Fibroblast of skin of back (primary cell): ENCODE results near the gene EVC2.
"Not testable (repeated sequence)": the region's sequence is repeated elsewhere in the genome, so short reads cannot be mapped to it uniquely, and the experiment has no call there.

Source experiments
- DNase-seq: peaks from one replicate; pipeline ENCODE4 v3.0.0-alpha.2; 2013

Gene EVC2

GRCh38 chr4:5746829-5747737 is 38.7 kb upstream of the EVC2 start:
- DNase-seq = peak; percentile 79

DNA sequence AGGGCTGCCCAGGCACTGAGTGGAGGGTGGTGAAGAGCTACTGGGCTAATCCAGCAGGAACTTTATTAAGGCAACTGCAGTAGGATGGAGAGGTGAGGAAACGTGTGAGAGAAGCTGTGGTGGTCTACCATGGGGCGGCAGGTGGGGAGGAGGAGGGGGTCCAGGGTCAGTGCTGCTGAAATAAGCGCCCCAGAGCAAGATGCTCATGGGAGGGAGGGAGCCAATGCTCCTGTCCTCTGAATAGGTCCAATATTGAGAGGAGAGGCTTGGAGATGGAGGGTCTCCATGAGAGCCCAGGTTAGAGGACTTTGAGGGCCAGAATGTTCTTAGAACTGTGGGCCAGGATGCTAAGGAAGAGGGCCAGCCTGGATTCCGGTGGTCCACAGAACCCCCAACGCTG is 37.9 kb upstream of the EVC2 start:
- DNase-seq = no peak

DNA sequence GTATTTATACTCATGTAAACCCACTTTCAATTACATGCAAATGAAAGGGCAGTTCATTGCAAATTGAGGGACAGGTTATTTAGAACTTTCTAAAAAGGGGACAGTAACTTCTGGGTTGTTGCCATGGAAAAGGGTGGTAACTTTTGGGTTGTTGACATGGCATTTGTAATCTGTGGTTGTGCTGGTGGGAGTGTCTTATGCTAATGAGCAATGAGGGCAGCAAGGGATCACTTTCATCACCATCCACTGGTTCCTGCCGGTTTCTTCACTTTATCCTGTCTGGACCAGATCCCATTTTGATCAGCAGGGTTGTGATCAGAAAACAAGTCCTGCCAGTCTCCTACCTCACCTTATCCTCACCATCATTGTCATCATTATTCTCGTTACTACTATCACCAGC is 34.6 kb upstream of the EVC2 start:
- DNase-seq = no peak

DNA sequence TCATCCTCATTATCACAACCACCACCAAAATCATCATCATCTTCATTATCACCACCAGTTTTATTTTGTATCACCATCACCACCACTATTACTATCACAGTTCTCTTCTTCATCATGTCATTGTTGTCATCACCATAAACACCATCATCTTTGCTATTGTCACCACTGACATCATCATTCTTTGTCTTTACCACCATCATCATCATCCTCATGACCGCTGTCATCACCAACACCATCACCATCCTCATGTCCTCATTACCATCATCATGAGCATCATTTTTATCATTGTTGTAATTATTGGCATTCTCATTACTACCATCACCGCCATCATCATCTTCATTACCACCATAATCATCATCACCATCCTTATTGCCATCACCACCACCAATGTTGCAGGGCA is 34.0 kb upstream of the EVC2 start:
- DNase-seq = no peak

DNA sequence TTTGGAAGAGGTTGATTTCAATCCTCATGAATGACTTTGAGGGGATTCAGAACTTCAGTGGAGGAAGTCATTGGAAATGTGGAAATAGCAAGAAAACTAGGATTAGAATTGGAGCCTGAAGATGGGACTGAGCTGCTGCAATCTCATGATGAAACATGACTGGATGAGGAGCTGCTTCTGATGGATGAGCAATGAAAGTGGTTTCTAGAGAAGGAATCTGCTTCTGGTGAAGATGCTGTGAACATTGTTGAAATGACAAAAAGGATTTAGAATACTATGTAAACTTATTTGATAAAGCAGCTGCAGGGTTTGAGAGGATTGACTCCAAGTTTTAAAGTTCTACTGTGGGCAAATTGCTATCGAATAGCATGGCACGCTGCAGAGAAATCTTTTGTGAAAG is 29.7 kb upstream of the EVC2 start:
- no peak for DNase-seq

DNA sequence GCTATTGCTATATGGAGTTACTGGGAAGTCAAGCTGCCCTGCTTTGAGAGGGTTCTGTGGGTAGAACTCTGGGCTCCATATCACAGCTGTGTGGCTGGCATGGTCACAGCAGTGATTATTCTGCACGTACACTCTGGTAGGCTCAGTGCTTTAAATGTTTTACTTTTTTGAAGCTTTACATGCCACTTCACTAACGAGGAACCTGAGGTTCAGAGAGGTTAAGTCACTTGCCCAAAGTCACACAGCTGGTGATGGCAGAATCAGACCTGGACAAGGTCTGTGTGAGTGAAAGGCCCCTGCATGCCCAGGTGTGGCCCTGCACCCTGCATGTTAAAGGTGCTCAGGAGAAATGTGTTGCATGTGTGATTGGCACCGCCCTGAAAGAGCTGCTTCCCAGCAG is 27.1 kb upstream of the EVC2 start:
- DNase-seq = no peak

GRCh38 chr4:5734853-5735252 is 26.5 kb upstream of the EVC2 start:
- no peak for DNase-seq

DNA sequence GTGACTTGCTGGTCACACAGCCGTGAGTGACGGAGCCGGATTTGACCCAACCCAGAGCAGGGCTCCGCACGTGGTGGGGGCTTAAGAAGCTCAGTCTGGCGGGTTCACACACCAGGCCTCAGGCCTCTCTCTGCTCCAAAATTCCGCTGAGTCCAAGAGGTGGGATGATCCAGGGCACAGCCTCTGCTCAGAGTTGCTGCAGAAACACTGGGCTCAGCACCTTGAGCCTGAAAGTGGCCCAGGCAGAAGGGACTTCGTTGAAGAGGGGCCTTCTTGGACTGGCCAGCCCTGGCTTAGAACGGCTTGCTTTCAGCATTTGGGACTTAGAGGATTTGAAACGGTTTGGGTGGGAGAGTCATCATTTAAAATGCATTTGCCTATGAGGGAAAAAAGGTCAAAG is 23.8 kb upstream of the EVC2 start:
- no peak for DNase-seq

DNA sequence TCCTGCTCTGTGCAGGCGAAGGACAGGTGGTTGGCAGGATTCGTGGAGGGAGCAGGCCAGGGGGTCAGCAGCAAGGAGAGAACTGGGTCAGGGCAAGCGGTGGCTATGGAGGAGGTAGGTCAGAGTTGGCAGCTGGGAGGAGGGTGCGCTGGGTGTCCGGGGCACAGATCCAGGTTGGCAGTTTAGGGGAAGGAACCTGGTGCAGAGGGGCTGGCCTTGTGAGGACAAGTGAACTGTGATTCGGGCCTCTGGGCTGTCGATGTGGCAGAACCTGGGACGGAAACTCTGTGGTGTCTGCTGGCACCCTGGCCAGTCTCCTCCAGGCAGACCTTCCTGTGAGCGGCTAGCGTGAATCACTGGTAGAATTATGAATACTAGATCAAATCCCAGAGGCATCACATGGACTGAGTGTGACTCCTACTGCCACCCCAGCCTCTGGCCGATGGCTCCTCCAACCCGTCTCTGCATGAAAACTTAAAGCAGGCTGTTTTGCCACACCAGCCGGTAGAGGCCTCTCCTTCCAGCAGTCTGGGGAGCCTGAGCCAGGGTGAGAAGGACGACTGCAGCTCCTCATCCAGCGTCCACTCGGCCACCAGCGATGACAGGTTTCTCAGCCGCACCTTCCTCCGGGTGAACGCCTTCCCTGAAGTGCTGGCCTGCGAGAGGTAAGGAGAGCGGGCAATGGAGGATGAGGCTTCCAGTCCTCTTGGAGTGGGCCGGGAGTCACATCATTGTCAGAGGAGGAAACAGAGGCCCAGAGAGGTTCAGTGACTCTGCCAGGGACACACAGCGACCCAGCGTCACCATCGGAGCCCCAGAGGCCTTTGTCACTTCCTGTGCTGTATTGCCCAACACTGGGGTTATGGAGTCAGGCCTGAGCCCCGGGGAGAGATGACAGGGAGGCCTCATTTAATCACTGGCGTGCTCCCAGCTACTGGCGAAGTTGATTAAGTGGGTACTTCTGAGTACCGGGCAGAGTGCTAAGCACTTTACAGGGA is 22.9 kb upstream of the EVC2 start:
- DNase-seq = no peak

DNA sequence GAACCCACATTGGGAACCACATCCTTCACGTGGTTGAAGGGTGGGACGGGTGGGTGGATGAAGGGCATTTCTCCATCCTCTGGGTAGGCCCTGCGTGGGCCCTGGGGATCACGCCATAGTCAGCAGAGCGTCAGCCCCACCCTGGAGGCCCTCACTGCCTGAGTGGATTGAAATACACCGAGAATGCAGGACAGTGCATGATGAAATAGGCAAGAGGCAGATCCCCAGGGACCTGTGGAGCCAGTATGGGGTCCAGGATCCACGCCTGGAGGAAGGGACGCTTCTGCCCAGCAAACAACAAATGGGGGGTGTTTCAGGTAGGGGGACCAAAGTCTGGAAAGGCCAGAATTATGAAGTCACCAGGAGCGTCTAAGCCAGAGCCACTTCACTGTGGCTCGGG is 22.1 kb upstream of the EVC2 start:
- no peak for DNase-seq

DNA sequence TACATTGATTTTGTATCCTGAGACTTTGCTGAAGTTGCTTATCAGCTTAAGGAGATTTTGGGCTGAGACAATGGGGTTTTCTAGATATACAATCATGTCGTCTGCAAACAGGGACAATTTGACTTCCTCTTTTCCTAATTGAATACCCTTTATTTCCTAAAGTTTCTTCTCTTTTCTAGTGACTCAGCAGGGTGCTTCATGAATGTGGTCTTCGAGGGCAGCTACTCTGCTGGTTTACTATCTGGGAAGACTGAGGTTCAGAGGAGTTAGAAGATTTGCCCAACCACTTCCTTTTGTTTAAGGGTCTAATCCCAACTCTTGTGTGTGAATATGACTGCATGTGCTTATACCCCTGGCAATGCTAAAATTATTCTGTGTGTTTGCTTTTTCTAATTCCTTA is 20.1 kb upstream of the EVC2 start:
- not testable (repeated sequence) for DNase-seq

DNA sequence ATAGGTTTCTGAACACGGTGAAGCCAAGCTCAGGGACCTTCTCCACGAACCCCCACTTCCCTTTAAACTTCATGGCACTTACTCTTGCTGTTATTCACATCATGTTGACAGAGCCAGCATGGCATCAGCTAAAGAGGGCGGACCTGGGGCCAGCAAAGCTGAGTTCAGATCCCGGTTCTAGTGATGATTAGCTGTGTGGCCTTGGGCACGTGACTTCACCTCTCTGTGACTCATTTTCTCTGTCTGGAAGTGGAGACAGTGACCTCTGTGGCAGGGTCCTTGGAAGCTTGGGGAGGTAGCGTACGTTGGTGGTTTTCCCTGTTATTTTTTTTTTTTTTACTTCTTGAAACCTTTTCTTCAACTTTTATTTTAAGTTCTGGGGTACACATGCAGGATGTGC is 16.0 kb upstream of the EVC2 start:
- DNase-seq = no peak

DNA sequence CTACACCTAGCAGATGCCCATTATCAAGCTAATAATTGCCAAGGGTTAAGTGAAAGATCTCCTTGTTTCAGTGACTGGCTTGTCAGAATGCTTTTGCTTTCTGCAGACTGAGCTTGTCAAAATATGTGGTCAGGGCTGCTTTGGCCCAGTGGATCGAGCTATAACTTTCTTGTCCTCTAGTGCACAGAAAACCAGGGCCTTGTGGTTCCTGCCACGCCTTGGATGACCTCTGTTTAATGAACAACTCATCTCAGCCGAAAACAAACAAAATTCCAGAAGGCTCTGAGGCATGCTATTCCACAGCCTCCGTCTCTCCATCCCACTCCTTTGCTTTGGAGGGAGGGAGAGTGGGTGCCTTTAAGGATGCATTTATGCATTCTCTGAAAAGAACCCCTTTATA is 14.0 kb upstream of the EVC2 start:
- no peak for DNase-seq

- no peak for DNase-seq
These were observed 13.6 kb upstream of the EVC2 start for GRCh38 chr4:5721923-5722322.

GRCh38 chr4:5720980-5721379 is 12.6 kb upstream of the EVC2 start:
- DNase-seq = no peak

DNA sequence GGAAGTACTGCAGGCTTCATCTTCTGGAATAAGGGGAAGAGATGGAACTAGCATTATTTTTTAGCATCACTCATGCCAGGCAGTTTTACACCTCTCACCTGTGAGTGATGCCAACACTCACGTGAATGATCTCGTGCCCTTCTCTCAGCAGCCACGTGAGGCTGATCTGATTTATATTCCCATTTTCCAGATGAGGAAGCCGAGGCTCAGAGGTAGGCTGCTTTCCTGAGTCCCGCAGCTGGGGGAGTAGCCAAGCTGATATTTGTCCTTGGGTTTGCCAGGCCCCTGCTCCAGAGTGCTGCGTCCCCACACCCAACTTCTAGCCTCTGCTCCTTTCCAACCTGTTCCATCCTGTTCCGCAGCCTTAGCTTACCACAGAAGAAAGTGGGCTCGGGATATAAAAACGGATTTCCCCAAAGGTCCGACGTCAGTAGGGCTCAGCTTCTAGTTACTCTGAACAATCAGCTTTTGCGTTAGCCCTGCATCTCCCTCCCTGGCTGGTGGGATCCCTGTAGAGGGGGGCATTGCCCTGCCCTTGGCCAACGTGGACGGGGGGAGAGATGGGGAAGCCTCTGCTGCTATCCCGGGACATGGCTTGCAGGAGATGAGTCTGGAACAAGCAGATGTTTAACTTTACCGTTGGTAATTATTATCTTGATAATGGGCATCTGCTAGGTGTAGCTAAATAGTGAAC is 11.9 kb upstream of the EVC2 start:
- no peak for DNase-seq

GRCh38 chr4:5719350-5720055 is 11.1 kb upstream of the EVC2 start:
- no peak for DNase-seq

- DNase-seq = no peak
These were observed 10.1 kb upstream of the EVC2 start for GRCh38 chr4:5718411-5718810.

DNA sequence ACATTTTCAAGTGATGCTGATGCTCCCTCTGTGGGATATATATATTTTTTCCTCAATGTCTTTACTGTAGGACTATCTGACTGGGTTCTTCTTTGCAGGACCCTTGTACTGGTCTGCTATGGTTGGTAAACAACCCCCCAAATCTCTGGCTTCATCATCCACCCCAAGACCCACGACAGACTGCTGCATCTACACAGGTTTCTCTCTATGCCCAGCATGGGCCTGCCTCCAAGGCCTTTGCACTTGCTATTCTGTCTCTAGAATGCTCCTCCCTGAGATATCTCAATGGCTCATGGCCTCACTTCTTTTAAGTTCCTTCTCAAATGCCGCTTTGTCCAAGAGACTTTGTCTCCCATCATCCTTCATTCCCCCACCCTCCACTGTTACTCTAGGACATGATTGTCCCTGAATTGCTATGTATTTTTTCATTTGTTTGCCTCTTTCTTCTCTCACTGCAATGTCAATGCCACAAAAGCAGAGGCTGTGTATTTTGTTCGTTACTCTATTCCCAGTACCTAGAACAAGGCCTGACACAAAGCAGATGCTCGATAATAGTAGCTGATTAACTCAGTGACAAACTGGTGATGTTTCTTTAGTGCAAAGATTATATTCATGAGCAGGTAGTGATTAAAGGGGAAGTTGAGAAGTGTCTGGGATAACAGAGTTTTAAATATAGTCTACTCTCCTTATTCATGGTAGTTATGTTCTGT is 9.2 kb upstream of the EVC2 start:
- no peak for DNase-seq

- DNase-seq = no peak
These were observed 8.0 kb upstream of the EVC2 start for GRCh38 chr4:5716391-5716790.

DNA sequence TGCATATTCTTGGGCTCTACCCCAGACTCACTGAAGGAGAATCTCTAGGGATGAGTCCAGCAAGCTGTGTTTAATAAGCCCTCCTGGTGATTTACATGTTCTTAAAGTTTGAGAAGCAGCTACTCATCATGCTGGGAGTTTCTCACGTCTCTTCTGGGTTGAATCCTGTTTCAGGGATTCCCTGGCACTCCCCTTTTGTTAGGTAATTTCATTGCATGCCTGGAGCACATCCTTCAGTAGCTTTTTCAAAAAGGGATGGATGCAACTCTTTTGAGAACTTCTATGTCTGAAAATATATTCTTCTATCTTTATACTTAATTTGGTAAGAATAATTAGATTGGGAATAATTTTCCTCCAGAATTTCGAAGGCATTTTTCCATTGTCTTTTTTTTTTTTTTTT is 7.0 kb upstream of the EVC2 start:
- DNase-seq = no peak

GRCh38 chr4:5713861-5714260 is 5.5 kb upstream of the EVC2 start:
- DNase-seq = no peak
